Measurements from ENCODE around the gene ARHGAP24.

DNA sequence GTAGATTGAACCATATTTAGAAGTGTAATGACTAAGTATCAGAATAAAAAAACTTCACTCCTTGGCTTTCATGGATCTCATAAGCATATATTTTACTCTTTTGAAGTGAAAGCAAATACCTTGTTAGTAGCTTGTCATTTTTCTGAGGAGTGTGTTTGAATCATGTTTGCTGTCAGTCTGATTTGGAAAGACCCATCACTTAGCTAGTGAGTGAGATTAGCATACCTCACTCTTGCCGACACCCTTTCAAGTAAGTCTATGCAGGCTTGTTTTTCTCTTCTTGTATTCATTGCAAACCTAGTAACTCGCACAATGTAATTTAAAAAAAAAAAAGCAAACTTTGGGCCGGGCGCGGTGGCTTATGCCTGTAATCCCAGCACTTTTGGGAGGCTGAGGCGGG is 360.0 kb downstream of the ARHGAP24 start:
- TF ChIP-seq, protein P1, sequence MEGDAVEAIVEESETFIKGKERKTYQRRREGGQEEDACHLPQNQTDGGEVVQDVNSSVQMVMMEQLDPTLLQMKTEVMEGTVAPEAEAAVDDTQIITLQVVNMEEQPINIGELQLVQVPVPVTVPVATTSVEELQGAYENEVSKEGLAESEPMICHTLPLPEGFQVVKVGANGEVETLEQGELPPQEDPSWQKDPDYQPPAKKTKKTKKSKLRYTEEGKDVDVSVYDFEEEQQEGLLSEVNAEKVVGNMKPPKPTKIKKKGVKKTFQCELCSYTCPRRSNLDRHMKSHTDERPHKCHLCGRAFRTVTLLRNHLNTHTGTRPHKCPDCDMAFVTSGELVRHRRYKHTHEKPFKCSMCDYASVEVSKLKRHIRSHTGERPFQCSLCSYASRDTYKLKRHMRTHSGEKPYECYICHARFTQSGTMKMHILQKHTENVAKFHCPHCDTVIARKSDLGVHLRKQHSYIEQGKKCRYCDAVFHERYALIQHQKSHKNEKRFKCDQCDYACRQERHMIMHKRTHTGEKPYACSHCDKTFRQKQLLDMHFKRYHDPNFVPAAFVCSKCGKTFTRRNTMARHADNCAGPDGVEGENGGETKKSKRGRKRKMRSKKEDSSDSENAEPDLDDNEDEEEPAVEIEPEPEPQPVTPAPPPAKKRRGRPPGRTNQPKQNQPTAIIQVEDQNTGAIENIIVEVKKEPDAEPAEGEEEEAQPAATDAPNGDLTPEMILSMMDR (IDR thresholded peaks at IDR 0.05): no peak
- no peak for TF ChIP-seq POLR2A (IDR thresholded peaks at IDR 0.05)

Measured in esophagus squamous epithelium (tissue), 4 donors.